ENCODE measurements around the gene RAVER2. TPM values are rescaled to one million over a fixed set of nuclear protein-coding genes. Genes with fewer than 3 reads are reported as not detected.
"Not testable (repeated sequence)": the region's sequence is repeated elsewhere in the genome, so short reads cannot be mapped to it uniquely, and the experiment has no call there.

RAVER2 gene
- total and polyA plus RNA-seq, 2 experiments from 2014 or later, result 14.1 to 28.6 TPM

- Histone ChIP-seq H3K27me3 (no peaks in the 10 kb centered on the region), H3K4me1 (ENCODE audit: insufficient read depth) (no peaks in the 10 kb centered on the region), H3K27ac (no peak overlapping the region), H3K36me3 (replicated peaks; ENCODE audit: insufficient read depth, low read depth) (no peaks in the 10 kb centered on the region), H3K9me3 (ENCODE audit: low read depth) (no peaks in the 10 kb centered on the region), H3K4me3 (no peak overlapping the region), H3K4me2 (no peak overlapping the region), H2AFZ (no peak overlapping the region), H3K79me2 (no peaks in the 10 kb centered on the region), H4K20me1 (ENCODE audit: insufficient read depth, poor library complexity, severe bottlenecking) (no peaks in the 10 kb centered on the region), H3K9me2 (replicated peaks; ENCODE audit: insufficient read depth) (no peaks in the 10 kb centered on the region)
- TF ChIP-seq EZH2phosphoT487 (IDR thresholded peaks at IDR 0.05; ENCODE audit: low read depth, severe bottlenecking, unreplicated experiment), result no peak
- no peak for TF ChIP-seq EZH2 (IDR thresholded peaks at IDR 0.05; ENCODE audit: borderline replicate concordance)
- WGBS (ENCODE audit: low lambda C conversion rate, missing lambda C conversion rate), result 85% methylated on average over 5 of the region's 5 CpGs
- no peak for DNase-seq (ENCODE audit: low spot score)
These were observed 43.8 kb upstream of the RAVER2 start for GRCh38 chr1:64701071-64701470.

- no peak for TF ChIP-seq EZH2 (IDR thresholded peaks at IDR 0.05; ENCODE audit: borderline replicate concordance)
- TF ChIP-seq CTCF (IDR thresholded peaks at IDR 0.05; ENCODE audit: poor library complexity), result no peak
- no peak for TF ChIP-seq EZH2phosphoT487 (IDR thresholded peaks at IDR 0.05; ENCODE audit: low read depth, severe bottlenecking, unreplicated experiment)
- Histone ChIP-seq H4K20me1 (ENCODE audit: insufficient read depth, poor library complexity, severe bottlenecking) (no peaks in the 10 kb centered on the region), H2AFZ (no peak overlapping the region), H3K27me3 (no peaks in the 10 kb centered on the region), H3K9me2 (replicated peaks; ENCODE audit: insufficient read depth) (no peaks in the 10 kb centered on the region), H3K4me2 (no peak overlapping the region), H3K9me3 (ENCODE audit: low read depth) (no peaks in the 10 kb centered on the region), H3K27ac (no peak overlapping the region), H3K4me3 (no peak overlapping the region), H3K36me3 (replicated peaks; ENCODE audit: insufficient read depth, low read depth) (no peaks in the 10 kb centered on the region), H3K4me1 (ENCODE audit: insufficient read depth) (no peaks in the 10 kb centered on the region), H3K79me2 (no peaks in the 10 kb centered on the region)
- 89% methylated on average over 2 of the region's 2 CpGs for WGBS (ENCODE audit: low lambda C conversion rate, missing lambda C conversion rate)
- no peak for DNase-seq (ENCODE audit: low spot score)
These were observed 43.0 kb upstream of the RAVER2 start for GRCh38 chr1:64701886-64702285.

GRCh38 chr1:64702670-64703069 lies 42.2 kb upstream of the RAVER2 start:
- 84% methylated on average over 3 of the region's 3 CpGs for WGBS (ENCODE audit: low lambda C conversion rate, missing lambda C conversion rate)
- not testable (repeated sequence) for H3K79me2 ChIP-seq; DNase-seq (ENCODE audit: low spot score); H3K9me3 ChIP-seq (ENCODE audit: low read depth); H3K4me2 ChIP-seq; H3K4me1 ChIP-seq (ENCODE audit: insufficient read depth); H3K9me2 ChIP-seq (replicated peaks; ENCODE audit: insufficient read depth); H3K27ac ChIP-seq; H2AFZ ChIP-seq; H3K4me3 ChIP-seq; H4K20me1 ChIP-seq (ENCODE audit: insufficient read depth, poor library complexity, severe bottlenecking); H3K36me3 ChIP-seq (replicated peaks; ENCODE audit: insufficient read depth, low read depth); H3K27me3 ChIP-seq

- Histone ChIP-seq H3K4me2 (no peak overlapping the region), H2AFZ (no peak overlapping the region), H3K9me2 (replicated peaks; ENCODE audit: insufficient read depth) (no peaks in the 10 kb centered on the region), H3K36me3 (replicated peaks; ENCODE audit: insufficient read depth, low read depth) (no peaks in the 10 kb centered on the region), H3K79me2 (no peaks in the 10 kb centered on the region), H3K4me1 (ENCODE audit: insufficient read depth) (no peaks in the 10 kb centered on the region), H3K9me3 (ENCODE audit: low read depth) (no peaks in the 10 kb centered on the region), H4K20me1 (ENCODE audit: insufficient read depth, poor library complexity, severe bottlenecking) (no peaks in the 10 kb centered on the region), H3K4me3 (no peak overlapping the region), H3K27ac (no peak overlapping the region), H3K27me3 (no peaks in the 10 kb centered on the region)
- WGBS (ENCODE audit: low lambda C conversion rate, missing lambda C conversion rate), result 83% methylated on average over 2 of the region's 2 CpGs
- DNase-seq (ENCODE audit: low spot score), result no peak
- no peak for TF ChIP-seq CTCF (IDR thresholded peaks at IDR 0.05; ENCODE audit: poor library complexity)
- no peak for TF ChIP-seq EZH2 (IDR thresholded peaks at IDR 0.05; ENCODE audit: borderline replicate concordance)
- no peak for TF ChIP-seq EZH2phosphoT487 (IDR thresholded peaks at IDR 0.05; ENCODE audit: low read depth, severe bottlenecking, unreplicated experiment)
These were observed 41.3 kb upstream of the RAVER2 start for GRCh38 chr1:64703600-64703999.
